Measurements from ENCODE around the gene NCKAP5L. TPM values are rescaled to one million over a fixed set of nuclear protein-coding genes. Genes with fewer than 3 reads are reported as not detected.

The NCKAP5L gene
- total and polyA plus RNA-seq, 2 donors (not counting 1 experiment from before 2014, with no cell fraction given): 3.9 to 14.2 TPM

DNA sequence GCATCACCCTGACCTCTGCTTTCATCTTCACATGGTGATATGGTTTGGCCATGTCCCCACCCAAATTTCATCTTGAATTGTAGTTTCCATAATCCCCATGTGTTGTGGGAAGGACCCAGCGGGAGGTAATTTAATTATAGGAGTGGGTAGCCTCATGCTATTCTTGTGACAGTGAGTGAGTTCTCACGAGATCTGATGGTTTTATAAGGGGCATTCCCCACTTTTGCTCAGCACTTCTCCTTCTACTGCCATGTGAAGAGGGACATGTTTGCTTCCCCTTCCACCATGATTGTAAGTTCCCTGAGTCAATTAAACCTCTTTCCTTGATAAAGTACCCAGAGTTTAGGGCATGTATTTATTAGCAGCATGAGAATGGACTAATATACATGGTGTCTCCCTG is 48.6 kb downstream of the NCKAP5L start:
- H4K20me1 ChIP-seq (ENCODE audit: control insufficient read depth, extremely low read depth, insufficient read depth, low read length): no peaks in the 10 kb centered on the region
- H3K27ac ChIP-seq (ENCODE audit: insufficient read depth, low read length): no peak overlapping the region
- no peak overlapping the region for H3K9ac ChIP-seq (ENCODE audit: insufficient read depth, low read length)
- no peak overlapping the region for H3K4me3 ChIP-seq (replicated peaks in 1 of 4; ENCODE audit: control extremely low read depth in 1 of 4, insufficient read depth in 1 of 4, low read depth in 3 of 4, low read length in 4 of 4)
- H3K36me3 ChIP-seq (ENCODE audit: control insufficient read depth, insufficient read depth, low read length): no peaks in the 10 kb centered on the region
- DNase-seq (ENCODE audit: low read depth in 2 of 2): no peak
- no peak for TF ChIP-seq EZH2 (IDR thresholded peaks at IDR 0.05; ENCODE audit: low read length, missing control alignments)
- TF ChIP-seq, protein P1, sequence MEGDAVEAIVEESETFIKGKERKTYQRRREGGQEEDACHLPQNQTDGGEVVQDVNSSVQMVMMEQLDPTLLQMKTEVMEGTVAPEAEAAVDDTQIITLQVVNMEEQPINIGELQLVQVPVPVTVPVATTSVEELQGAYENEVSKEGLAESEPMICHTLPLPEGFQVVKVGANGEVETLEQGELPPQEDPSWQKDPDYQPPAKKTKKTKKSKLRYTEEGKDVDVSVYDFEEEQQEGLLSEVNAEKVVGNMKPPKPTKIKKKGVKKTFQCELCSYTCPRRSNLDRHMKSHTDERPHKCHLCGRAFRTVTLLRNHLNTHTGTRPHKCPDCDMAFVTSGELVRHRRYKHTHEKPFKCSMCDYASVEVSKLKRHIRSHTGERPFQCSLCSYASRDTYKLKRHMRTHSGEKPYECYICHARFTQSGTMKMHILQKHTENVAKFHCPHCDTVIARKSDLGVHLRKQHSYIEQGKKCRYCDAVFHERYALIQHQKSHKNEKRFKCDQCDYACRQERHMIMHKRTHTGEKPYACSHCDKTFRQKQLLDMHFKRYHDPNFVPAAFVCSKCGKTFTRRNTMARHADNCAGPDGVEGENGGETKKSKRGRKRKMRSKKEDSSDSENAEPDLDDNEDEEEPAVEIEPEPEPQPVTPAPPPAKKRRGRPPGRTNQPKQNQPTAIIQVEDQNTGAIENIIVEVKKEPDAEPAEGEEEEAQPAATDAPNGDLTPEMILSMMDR (conservative IDR thresholded peaks at IDR 0.05 in 1 of 2, IDR thresholded peaks at IDR 0.05 in 1 of 2; ENCODE audit: low read depth in 1 of 2, low read length in 2 of 2): no peak
- peaks cover 8% of the 10 kb centered on the region for H3K4me1 ChIP-seq (ENCODE audit: control insufficient read depth, extremely low read depth, insufficient read depth, low read length)
- H2AFZ ChIP-seq (ENCODE audit: low read length): no peak overlapping the region
- H3K27me3 ChIP-seq (ENCODE audit: control insufficient read depth, insufficient read depth, low read length): peaks cover 2% of the 10 kb centered on the region
- H3K4me2 ChIP-seq (ENCODE audit: extremely low read depth, insufficient read depth, low read length): no peak overlapping the region
- no peaks in the 10 kb centered on the region for H3K9me3 ChIP-seq (ENCODE audit: control insufficient read depth, insufficient read depth, low read depth, low read length)
- H3K79me2 ChIP-seq (ENCODE audit: control insufficient read depth, insufficient read depth, low read length): no peaks in the 10 kb centered on the region

DNA sequence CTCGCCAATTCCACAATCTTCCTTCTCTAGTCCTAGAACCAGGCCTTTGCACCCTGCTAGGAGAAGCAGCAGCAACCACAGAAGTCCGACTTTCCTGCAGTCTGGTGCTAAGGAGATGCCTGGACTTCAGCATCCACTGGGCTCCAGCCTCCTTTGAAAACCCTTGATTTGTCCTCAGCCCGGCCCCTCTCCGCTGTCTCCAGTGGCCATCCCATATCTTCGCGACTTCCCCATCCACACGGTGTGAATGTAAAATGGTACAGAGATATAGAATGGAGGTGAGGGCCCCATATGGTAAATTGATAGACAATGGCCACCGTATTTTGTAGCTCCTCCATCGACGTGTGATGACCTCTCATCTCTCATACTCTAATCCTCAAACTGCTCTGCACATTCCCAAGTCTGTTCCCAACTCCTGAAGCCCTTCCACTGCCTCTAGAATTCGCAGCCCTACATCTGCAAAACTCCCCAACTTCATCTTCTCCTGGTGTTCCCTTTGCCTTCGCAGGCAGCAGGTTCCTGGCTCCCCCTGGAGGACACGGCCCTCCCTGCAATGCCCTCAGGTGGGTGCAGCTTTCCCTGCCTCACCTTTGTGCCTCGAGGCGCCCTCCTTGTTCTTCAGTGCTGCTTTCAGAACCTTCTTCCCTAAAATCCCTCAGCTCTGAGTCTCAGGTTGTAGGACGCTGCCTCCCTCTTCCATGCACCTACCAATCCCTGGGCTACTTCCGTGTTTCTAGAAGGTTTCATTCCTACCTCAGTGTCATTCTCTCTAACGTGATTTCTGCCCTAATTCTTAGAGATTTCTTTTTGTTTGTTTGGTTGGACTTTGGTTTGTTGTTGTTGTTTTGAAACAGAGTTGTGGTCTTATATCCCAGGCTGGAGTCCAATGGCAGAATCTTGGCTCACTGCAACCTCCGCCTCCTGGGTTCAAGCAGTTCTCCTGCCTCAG is 50.1 kb downstream of the NCKAP5L start:
- no peaks in the 10 kb centered on the region for H3K4me1 ChIP-seq (ENCODE audit: control insufficient read depth, extremely low read depth, insufficient read depth, low read length)
- H3K4me3 ChIP-seq (replicated peaks in 1 of 4; ENCODE audit: control extremely low read depth in 1 of 4, insufficient read depth in 1 of 4, low read depth in 3 of 4, low read length in 4 of 4): no peak overlapping the region
- no peaks in the 10 kb centered on the region for H4K20me1 ChIP-seq (ENCODE audit: control insufficient read depth, extremely low read depth, insufficient read depth, low read length)
- no peak overlapping the region for H2AFZ ChIP-seq (ENCODE audit: low read length)
- peak; percentile 19 to 20 for DNase-seq (ENCODE audit: low read depth in 2 of 2)
- peaks cover 2% of the 10 kb centered on the region for H3K27me3 ChIP-seq (ENCODE audit: control insufficient read depth, insufficient read depth, low read length)
- H3K36me3 ChIP-seq (ENCODE audit: control insufficient read depth, insufficient read depth, low read length): no peaks in the 10 kb centered on the region
- H3K9me3 ChIP-seq (ENCODE audit: control insufficient read depth, insufficient read depth, low read depth, low read length): no peaks in the 10 kb centered on the region
- no peak overlapping the region for H3K27ac ChIP-seq (ENCODE audit: insufficient read depth, low read length)
- H3K79me2 ChIP-seq (ENCODE audit: control insufficient read depth, insufficient read depth, low read length): no peaks in the 10 kb centered on the region
- H3K9ac ChIP-seq (ENCODE audit: insufficient read depth, low read length): no peak overlapping the region
- TF ChIP-seq, protein P1 (conservative IDR thresholded peaks at IDR 0.05 in 1 of 2, IDR thresholded peaks at IDR 0.05 in 1 of 2; ENCODE audit: low read depth in 1 of 2, low read length in 2 of 2): peak; percentile 78 to 90
- no peak for TF ChIP-seq EZH2 (IDR thresholded peaks at IDR 0.05; ENCODE audit: low read length, missing control alignments)
- no peak overlapping the region for H3K4me2 ChIP-seq (ENCODE audit: extremely low read depth, insufficient read depth, low read length)

DNA sequence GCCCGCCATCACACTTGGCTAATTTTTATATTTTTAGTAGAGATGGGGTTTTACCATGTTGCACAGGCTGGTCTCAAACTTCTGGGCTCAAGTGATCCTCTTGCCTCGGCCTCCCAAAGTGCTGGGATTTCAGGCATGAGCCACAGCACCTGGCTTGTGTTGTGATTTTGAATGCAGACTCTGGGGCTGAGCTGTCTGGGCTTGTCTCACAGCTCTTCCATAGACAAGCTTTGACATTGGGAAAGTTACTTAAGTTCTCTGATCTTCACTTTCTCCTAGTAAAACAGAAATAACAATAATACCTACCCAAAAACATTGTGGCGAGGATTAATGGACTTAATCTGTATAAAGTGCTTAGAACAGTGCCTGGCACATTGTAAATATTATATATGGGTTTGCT is 50.9 kb downstream of the NCKAP5L start:
- Histone ChIP-seq H3K9me3 (ENCODE audit: control insufficient read depth, insufficient read depth, low read depth, low read length) (no peaks in the 10 kb centered on the region), H4K20me1 (ENCODE audit: control insufficient read depth, extremely low read depth, insufficient read depth, low read length) (no peaks in the 10 kb centered on the region), H3K79me2 (ENCODE audit: control insufficient read depth, insufficient read depth, low read length) (no peaks in the 10 kb centered on the region), H3K4me3 (replicated peaks in 1 of 4; ENCODE audit: control extremely low read depth in 1 of 4, insufficient read depth in 1 of 4, low read depth in 3 of 4, low read length in 4 of 4) (no peak overlapping the region), H3K4me1 (ENCODE audit: control insufficient read depth, extremely low read depth, insufficient read depth, low read length) (no peaks in the 10 kb centered on the region), H3K36me3 (ENCODE audit: control insufficient read depth, insufficient read depth, low read length) (no peaks in the 10 kb centered on the region), H3K9ac (ENCODE audit: insufficient read depth, low read length) (no peak overlapping the region), H3K27ac (ENCODE audit: insufficient read depth, low read length) (no peak overlapping the region), H2AFZ (ENCODE audit: low read length) (no peak overlapping the region), H3K27me3 (ENCODE audit: control insufficient read depth, insufficient read depth, low read length) (peaks cover 2% of the 10 kb centered on the region), H3K4me2 (ENCODE audit: extremely low read depth, insufficient read depth, low read length) (no peak overlapping the region)
- no peak for DNase-seq (ENCODE audit: low read depth in 2 of 2)
- no peak for TF ChIP-seq EZH2 (IDR thresholded peaks at IDR 0.05; ENCODE audit: low read length, missing control alignments)

All from fibroblast of lung (primary cell).